ENCODE results near the gene GRIA4.

GRIA4 gene

GRCh38 chr11:105613183-105613582, 3.3 kb downstream of the GRIA4 start (continued):
- TF ChIP-seq SP7 (tag by site-specific recombination; IDR thresholded peaks at IDR 0.05) (no peak), ZNF747 (tag by site-specific recombination; IDR thresholded peaks at IDR 0.05) (no peak), ZNF202 (tag by site-specific recombination; IDR thresholded peaks at IDR 0.05; ENCODE audit: borderline replicate concordance) (no peak), ZNF514 (tag by site-specific recombination; IDR thresholded peaks at IDR 0.05) (no peak)

- no peaks in the 10 kb centered on the region for H3K4me1 ChIP-seq (ENCODE audit: control insufficient read depth, insufficient read depth, low read length)
- ChIA-PET CTCF (no interaction called here), POLR2A (no interaction called here)
- H3K36me3 ChIP-seq (ENCODE audit: control insufficient read depth in 2 of 2, insufficient read depth in 1 of 2, low read length in 2 of 2): no peaks in the 10 kb centered on the region
- no peak for TF ChIP-seq ZNF639 (tag by site-specific recombination; IDR thresholded peaks at IDR 0.05)
- TF ChIP-seq ZNF416 (tag by site-specific recombination; IDR thresholded peaks at IDR 0.05): no peak
- TF ChIP-seq ZNF544 (tag by site-specific recombination; IDR thresholded peaks at IDR 0.05): no peak
- TF ChIP-seq PBX3 (CRISPR knock-in tag; IDR thresholded peaks at IDR 0.05): no peak
- no peak for TF ChIP-seq ZNF350 (tag by site-specific recombination; IDR thresholded peaks at IDR 0.05)
- no peak overlapping the region for H3K4me3 ChIP-seq (ENCODE audit: low read depth, low read length)
- H3K9me3 ChIP-seq (ENCODE audit: control insufficient read depth, insufficient read depth, low read depth, low read length): no peaks in the 10 kb centered on the region
- H3K27ac ChIP-seq (ENCODE audit: extremely low read depth, low read depth, low read length): no peak overlapping the region
Observed at GRCh38 chr11:105618343-105618955, 8.6 kb downstream of the GRIA4 start.

- Histone ChIP-seq H3K36me3 (ENCODE audit: control insufficient read depth in 2 of 2, insufficient read depth in 1 of 2, low read length in 2 of 2) (no peaks in the 10 kb centered on the region), H3K4me3 (ENCODE audit: low read depth, low read length) (no peak overlapping the region), H3K27ac (ENCODE audit: extremely low read depth, low read depth, low read length) (no peak overlapping the region), H3K4me1 (ENCODE audit: control insufficient read depth, insufficient read depth, low read length) (no peaks in the 10 kb centered on the region), H3K9me3 (ENCODE audit: control insufficient read depth, insufficient read depth, low read depth, low read length) (no peaks in the 10 kb centered on the region)
- ChIA-PET CTCF (no interaction called here), POLR2A (no interaction called here)
- TF ChIP-seq ZNF2 (tag by site-specific recombination; IDR thresholded peaks at IDR 0.05): no peak
- TF ChIP-seq REST (tag by site-specific recombination; IDR thresholded peaks at IDR 0.05): no peak
- no peak for TF ChIP-seq ZNF658 (tag by site-specific recombination; IDR thresholded peaks at IDR 0.05)
- TF ChIP-seq ZNF18 (tag by site-specific recombination; IDR thresholded peaks at IDR 0.05): no peak
- no peak for TF ChIP-seq ZNF501 (tag by site-specific recombination; IDR thresholded peaks at IDR 0.05)
- TF ChIP-seq ZNF211 (tag by site-specific recombination; IDR thresholded peaks at IDR 0.05; ENCODE audit: low read depth): no peak
- no peak for TF ChIP-seq GLI2 (tag by site-specific recombination; IDR thresholded peaks at IDR 0.05; ENCODE audit: borderline replicate concordance, low read depth)
- no peak for TF ChIP-seq ZNF660 (tag by site-specific recombination; IDR thresholded peaks at IDR 0.05)
Observed at GRCh38 chr11:105619556-105619955, 9.7 kb downstream of the GRIA4 start.

Measured in HEK293 (cell line).